Spleen (tissue), 11 donors: ENCODE measurements around the gene KCNF1. TPM values are rescaled to one million over a fixed set of nuclear protein-coding genes. Genes with fewer than 3 reads are reported as not detected.

ENCODE experiments used
- DNase-seq: peaks from one replicate; pipeline ENCODE4 v3.0.0-alpha.2; 2020
- H3K27ac ChIP-seq, 8 donors: fragments of 200-600 bp; sonication (generic) in 7 of 8; 1 replicate in 4 of 8; 2 replicates in 4 of 8; pipeline versions ENCODE4 v1.5.0 to v1.8.0; 2016 to 2021; ENCODE audit warnings: inconsistent platforms in 4 of 8, mild to moderate bottlenecking in 4 of 8, moderate library complexity in 1 of 8
- H3K27me3 ChIP-seq, 7 donors: fragments of 200-600 bp; sonication (generic) in 6 of 7; replicated peaks in 1 of 7; 1 replicate in 4 of 7; 2 replicates in 3 of 7; pipeline versions ENCODE4 v1.5.0 to v1.8.0; 2016 to 2021; ENCODE audit warnings: inconsistent platforms in 3 of 7, mild to moderate bottlenecking in 1 of 7
- H3K36me3 ChIP-seq, 6 donors: fragments of 200-600 bp; sonication (generic) in 5 of 6; 1 replicate in 4 of 6; 2 replicates in 2 of 6; pipeline versions ENCODE4 v1.5.0 to v1.8.0; 2016 to 2021; ENCODE audit warnings: inconsistent platforms in 2 of 6
- H3K4me1 ChIP-seq, 6 donors: fragments of 200-600 bp; sonication (generic) in 5 of 6; 1 replicate in 3 of 6; 2 replicates in 3 of 6; pipeline versions ENCODE4 v1.5.0 to v1.8.0; 2016 to 2021; ENCODE audit warnings: inconsistent platforms in 3 of 6
- H3K4me3 ChIP-seq, 8 donors: fragments of 200-600 bp; sonication (generic) in 7 of 8; 1 replicate in 4 of 8; 2 replicates in 4 of 8; pipeline versions ENCODE4 v1.5.0 to v1.8.0; 2016 to 2021; ENCODE audit warnings: inconsistent platforms in 4 of 8, mild to moderate bottlenecking in 4 of 8, moderate library complexity in 2 of 8
- H3K9me3 ChIP-seq, 8 donors: fragments of 200-600 bp; sonication (generic) in 7 of 8; 1 replicate in 4 of 8; 2 replicates in 4 of 8; pipeline versions ENCODE4 v1.5.0 to v1.8.0; 2016 to 2021; ENCODE audit warnings: inconsistent platforms in 4 of 8
- CTCF ChIP-seq, 11 experiments: fragments of 200-600 bp in 7 of 11; fragments of 450-650 bp in 4 of 11; sonication (generic) in 4 of 11; IDR thresholded peaks in 8 of 11; conservative IDR thresholded peaks in 3 of 11; 1 replicate in 7 of 11; 2 replicates in 4 of 11; pipeline versions ENCODE4 v1.4.0 to v1.8.0; 2016 to 2021; ENCODE audit warnings: antibody characterized with exemption in 11 of 11, inconsistent platforms in 4 of 11, mild to moderate bottlenecking in 1 of 11
- POLR2A ChIP-seq, 3 donors: fragments of 450-650 bp; IDR thresholded peaks; one replicate each; pipeline ENCODE4 v1.5.1; 2017; ENCODE audit warnings: antibody characterized with exemption in 3 of 3, mild to moderate bottlenecking in 1 of 3
- POLR2AphosphoS5 ChIP-seq, 3 donors: sonication (generic); formaldehyde crosslinking; IDR thresholded peaks; one replicate each; pipeline ENCODE4 v1.5.1; 2017; ENCODE audit warnings: antibody characterized with exemption in 3 of 3
- WGBS, 5 donors: extraction: QIAGEN DNeasy Blood & Tissue Kit in 3 of 5; methylation state at CpG; one replicate each; pipeline versions ENCODE4 v1.1.5 to v1.1.7; 2013 to 2018; 5-methylcytosine and 5-hydroxymethylcytosine counted together
- intact Hi-C: fragments of 100-400 bp; cut with DNase I; formaldehyde crosslinking; loops from one replicate; pipeline ENCODE4 v1.15.0; 2023; ENCODE audit warnings: low total_unique reads
- polyA plus RNA-seq, 3 donors: library from polyadenylated mRNA; stranded (reverse); fragments of 200-250 nt; gene quantifications; one replicate each; pipeline ENCODE4 v1.2.1, GENCODE V29; 2013
- total RNA-seq, 7 donors: library from RNA; depleted of rRNA in 3 of 7; stranded (reverse); fragments of >200 nt in 3 of 7; fragmentation: NEBNext Ultra II Directional in 4 of 7; extraction: Animal tissue kit (Norgen Biotek cat#: 25700) in 4 of 7; gene quantifications; one replicate each; pipeline versions ENCODE4 v1.1.0 to v1.2.1, GENCODE V29; 2016 to 2021
- donor health status: healthy with polysubstance abuse.
- donor health status: DM: no; HTN: no; CAD: no; lungs with moderate emphysema.
- donor health status: DM: no; HTN: no; CAD: no.
- donor health status: Bipolar disorder and iron deficiency.
- donor health status: healthy.
- donor health status: DM: no; HTN: no; CAD: no.
- donor health status: DM: yes; HTN: yes; CAD: no.

KCNF1 gene
- total and polyA plus RNA-seq, 10 donors = 0.16 to 1.2 (median 0.57) TPM; not detected in 3

- Histone ChIP-seq H3K4me3 (no peak overlapping the region), H3K27ac (no peak overlapping the region), H3K27me3 (peaks cover 0 to 15% (median 0%) of the 10 kb centered on the region in 7 donors), H3K9me3 (peaks cover 0 to 13% (median 8%) of the 10 kb centered on the region in 8 donors), H3K36me3 (no peaks in the 10 kb centered on the region), H3K4me1 (peaks cover 0 to 18% (median 9%) of the 10 kb centered on the region in 6 donors)
- no peak for TF ChIP-seq POLR2A (IDR thresholded peaks at IDR 0.05)
- TF ChIP-seq POLR2AphosphoS5 (IDR thresholded peaks at IDR 0.05) = no peak
- no peak for TF ChIP-seq CTCF (IDR thresholded peaks at IDR 0.05 in 8 of 11, conservative IDR thresholded peaks at IDR 0.05 in 3 of 11)
- no peak for DNase-seq
- 81 to 89% (median 86%) methylated on average over 3 of the region's 3 CpGs for WGBS, 5 donors
- intact Hi-C loops = no loop called here
Observed at GRCh38 chr2:10875126-10875525, 36.6 kb upstream of the KCNF1 start.

GRCh38 chr2:10876394-10876793 lies 35.3 kb upstream of the KCNF1 start:
- 25 to 30% (median 26%) methylated on average over 3 of the region's 3 CpGs for WGBS, 5 donors
- TF ChIP-seq POLR2AphosphoS5 (IDR thresholded peaks at IDR 0.05) (no peak), CTCF (IDR thresholded peaks at IDR 0.05 in 8 of 11, conservative IDR thresholded peaks at IDR 0.05 in 3 of 11) (no peak), POLR2A (IDR thresholded peaks at IDR 0.05) (no peak)
- no peak overlapping the region for H3K27ac ChIP-seq

GRCh38 chr2:10876963-10877362 lies 34.8 kb upstream of the KCNF1 start:
- peaks cover 0 to 9% (median 3%) of the 10 kb centered on the region in 8 donors for H3K9me3 ChIP-seq
- no peaks in the 10 kb centered on the region for H3K36me3 ChIP-seq
- intact Hi-C loops = no loop called here
- H3K27me3 ChIP-seq = peaks cover 0 to 15% (median 0%) of the 10 kb centered on the region in 7 donors
- H3K4me3 ChIP-seq = no peak overlapping the region
- peaks cover 0 to 18% (median 9%) of the 10 kb centered on the region in 6 donors for H3K4me1 ChIP-seq
- TF ChIP-seq POLR2A (IDR thresholded peaks at IDR 0.05) (no peak), POLR2AphosphoS5 (IDR thresholded peaks at IDR 0.05) (no peak), CTCF (IDR thresholded peaks at IDR 0.05 in 8 of 11, conservative IDR thresholded peaks at IDR 0.05 in 3 of 11) (no peak)
- no peak for DNase-seq
- WGBS, 5 donors = 79 to 87% (median 84%) methylated on average over 2 of the region's 2 CpGs
- H3K27ac ChIP-seq = no peak overlapping the region

More at GRCh38 chr2:10876394-10876793, 35.3 kb upstream of the KCNF1 start:
- DNase-seq = no peak
- peaks cover 0 to 13% (median 8%) of the 10 kb centered on the region in 8 donors for H3K9me3 ChIP-seq
- H3K27me3 ChIP-seq = peaks cover 0 to 15% (median 0%) of the 10 kb centered on the region in 7 donors
- intact Hi-C loops = no loop called here
- H3K4me1 ChIP-seq = peaks cover 0 to 18% (median 9%) of the 10 kb centered on the region in 6 donors
- H3K36me3 ChIP-seq = no peaks in the 10 kb centered on the region
- H3K4me3 ChIP-seq = no peak overlapping the region

- TF ChIP-seq POLR2A (IDR thresholded peaks at IDR 0.05) = no peak
- TF ChIP-seq CTCF (IDR thresholded peaks at IDR 0.05 in 8 of 11, conservative IDR thresholded peaks at IDR 0.05 in 3 of 11) = no peak
- no peak for TF ChIP-seq POLR2AphosphoS5 (IDR thresholded peaks at IDR 0.05)
- peaks cover 0 to 18% (median 9%) of the 10 kb centered on the region in 6 donors for H3K4me1 ChIP-seq
- 29 to 48% (median 42%) methylated on average over 11 of the region's 11 CpGs for WGBS, 5 donors
- no peak overlapping the region for H3K27ac ChIP-seq
- peaks cover 0 to 15% (median 0%) of the 10 kb centered on the region in 7 donors for H3K27me3 ChIP-seq
- peaks cover 0 to 2% (median 0%) of the 10 kb centered on the region in 8 donors for H3K9me3 ChIP-seq
- H3K4me3 ChIP-seq = no peak overlapping the region
- H3K36me3 ChIP-seq = no peaks in the 10 kb centered on the region
- intact Hi-C loops = no loop called here
- DNase-seq = no peak
Observed at GRCh38 chr2:10877651-10878111, 34.1 kb upstream of the KCNF1 start.
